ENCODE measurements around the gene TRIB2.

GRCh38 chr2:12705742-12706141 is 11.0 kb upstream of the TRIB2 start:
- TF ChIP-seq GATAD2B (IDR thresholded peaks at IDR 0.05; ENCODE audit: borderline replicate concordance): no peak; the same call in 1 of the 2 replicates
- TF ChIP-seq, protein P1, sequence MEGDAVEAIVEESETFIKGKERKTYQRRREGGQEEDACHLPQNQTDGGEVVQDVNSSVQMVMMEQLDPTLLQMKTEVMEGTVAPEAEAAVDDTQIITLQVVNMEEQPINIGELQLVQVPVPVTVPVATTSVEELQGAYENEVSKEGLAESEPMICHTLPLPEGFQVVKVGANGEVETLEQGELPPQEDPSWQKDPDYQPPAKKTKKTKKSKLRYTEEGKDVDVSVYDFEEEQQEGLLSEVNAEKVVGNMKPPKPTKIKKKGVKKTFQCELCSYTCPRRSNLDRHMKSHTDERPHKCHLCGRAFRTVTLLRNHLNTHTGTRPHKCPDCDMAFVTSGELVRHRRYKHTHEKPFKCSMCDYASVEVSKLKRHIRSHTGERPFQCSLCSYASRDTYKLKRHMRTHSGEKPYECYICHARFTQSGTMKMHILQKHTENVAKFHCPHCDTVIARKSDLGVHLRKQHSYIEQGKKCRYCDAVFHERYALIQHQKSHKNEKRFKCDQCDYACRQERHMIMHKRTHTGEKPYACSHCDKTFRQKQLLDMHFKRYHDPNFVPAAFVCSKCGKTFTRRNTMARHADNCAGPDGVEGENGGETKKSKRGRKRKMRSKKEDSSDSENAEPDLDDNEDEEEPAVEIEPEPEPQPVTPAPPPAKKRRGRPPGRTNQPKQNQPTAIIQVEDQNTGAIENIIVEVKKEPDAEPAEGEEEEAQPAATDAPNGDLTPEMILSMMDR (IDR thresholded peaks at IDR 0.05 in 2 of 3, conservative IDR thresholded peaks at IDR 0.05 in 1 of 3; ENCODE audit: insufficient read depth in 2 of 3, low read depth in 1 of 3, low read length in 3 of 3): no peak
- no peak for TF ChIP-seq YBX1 (IDR thresholded peaks at IDR 0.05)
- TF ChIP-seq MYC (IDR thresholded peaks at IDR 0.05; ENCODE audit: low read depth, low read length): no peak
- no peak for TF ChIP-seq MYC (CRISPR knock-in tag; IDR thresholded peaks at IDR 0.05; ENCODE audit: borderline replicate concordance, low read depth)
- no peak for TF ChIP-seq PHF20 (IDR thresholded peaks at IDR 0.05; ENCODE audit: partially characterized antibody)
